ENCODE data around the gene KCNK6. TPM values are rescaled to one million over a fixed set of nuclear protein-coding genes. Genes with fewer than 3 reads are reported as not detected.

The KCNK6 gene
- polyA plus RNA-seq (2012; ENCODE audit: low read depth, missing spikeins) = 0.21 TPM

DNA sequence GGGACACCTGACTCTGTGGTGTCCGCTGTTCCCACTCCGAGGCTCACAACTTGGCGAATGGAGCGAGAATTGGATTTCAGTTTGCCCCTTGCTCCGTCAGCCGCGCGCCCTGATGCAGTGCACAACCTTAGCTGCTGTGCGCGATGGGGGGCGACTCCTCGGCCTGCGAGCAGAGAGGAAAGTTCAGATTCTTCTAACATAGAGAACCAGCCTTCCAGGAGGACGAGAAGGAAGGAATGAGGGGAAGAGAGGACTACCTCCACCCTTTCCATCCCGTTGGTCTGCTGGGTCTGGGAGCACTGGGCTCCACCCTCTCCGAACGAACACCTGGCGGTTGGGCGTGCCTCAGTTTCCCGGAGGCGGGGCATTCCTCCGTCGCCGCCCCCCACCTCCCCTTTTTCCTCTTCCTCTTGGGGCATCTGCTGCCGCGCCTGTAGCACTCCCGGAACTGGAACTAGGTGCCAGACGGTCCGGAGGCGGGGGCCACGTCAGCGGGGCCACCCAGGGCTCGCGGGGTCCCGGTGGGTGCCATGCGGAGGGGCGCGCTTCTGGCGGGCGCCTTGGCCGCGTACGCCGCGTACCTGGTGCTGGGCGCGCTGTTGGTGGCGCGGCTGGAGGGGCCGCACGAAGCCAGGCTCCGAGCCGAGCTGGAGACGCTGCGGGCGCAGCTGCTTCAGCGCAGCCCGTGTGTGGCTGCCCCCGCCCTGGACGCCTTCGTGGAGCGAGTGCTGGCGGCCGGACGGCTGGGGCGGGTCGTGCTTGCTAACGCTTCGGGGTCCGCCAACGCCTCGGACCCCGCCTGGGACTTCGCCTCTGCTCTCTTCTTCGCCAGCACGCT lies at the start of gene KCNK6:
KCNK6 (plus strand) TSS at position 425 of the 838 bp plus-strand sequence; CDS start at position 531, 106 bp downstream.
- no peak for TF ChIP-seq POLR2AphosphoS5 (IDR thresholded peaks at IDR 0.05; ENCODE audit: low read depth, low read length)
- TF ChIP-seq POLR2A (IDR thresholded peaks at IDR 0.05; ENCODE audit: low read depth, low read length) = no peak
- no peak for TF ChIP-seq POU2F2 (IDR thresholded peaks at IDR 0.05; ENCODE audit: low read depth, low read length)
- TF ChIP-seq PAX5 (IDR thresholded peaks at IDR 0.05; ENCODE audit: insufficient read depth, low read length, severe bottlenecking) = no peak
- TF ChIP-seq SPI1 (IDR thresholded peaks at IDR 0.05; ENCODE audit: low read depth, low read length) = no peak
- TF ChIP-seq TAF1 (IDR thresholded peaks at IDR 0.05; ENCODE audit: low read depth, low read length) = no peak
- DNase-seq (ENCODE audit: insufficient read length, low spot score) (no peak), FAIRE-seq (no peak)

DNA sequence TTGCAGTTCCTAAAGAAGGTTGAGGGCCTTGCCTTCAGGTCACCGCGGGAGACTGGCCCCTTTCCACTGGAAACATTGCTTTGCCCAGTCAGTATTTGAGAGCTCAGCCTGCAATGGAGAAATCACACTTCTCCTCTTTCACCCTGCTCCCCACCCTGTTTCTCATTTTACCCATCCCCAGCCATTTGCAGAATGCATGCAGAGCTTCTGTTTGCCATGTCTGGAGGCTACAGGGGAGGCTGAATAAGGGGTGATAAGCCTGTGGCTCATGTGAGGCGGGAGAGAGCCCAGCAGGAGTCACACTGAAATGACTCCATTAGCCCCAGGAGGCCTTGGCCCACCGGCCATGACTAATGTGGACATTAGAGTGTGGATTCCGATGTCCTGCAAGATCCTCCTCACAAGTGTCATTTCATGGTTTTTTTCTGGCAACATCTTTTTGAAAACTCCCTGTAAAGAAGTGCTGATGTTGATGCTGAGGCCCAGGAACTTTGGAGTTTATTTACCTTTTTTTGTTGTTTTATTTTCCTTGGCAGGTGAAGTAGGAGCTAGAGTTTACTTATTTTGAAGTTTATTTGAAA lies 49.0 kb upstream of the KCNK6 start:
- TF ChIP-seq POLR2A (IDR thresholded peaks at IDR 0.05; ENCODE audit: low read depth, low read length) (no peak), POU2F2 (IDR thresholded peaks at IDR 0.05; ENCODE audit: low read depth, low read length) (no peak), POLR2AphosphoS5 (IDR thresholded peaks at IDR 0.05; ENCODE audit: low read depth, low read length) (no peak), SPI1 (IDR thresholded peaks at IDR 0.05; ENCODE audit: low read depth, low read length) (no peak), PAX5 (IDR thresholded peaks at IDR 0.05; ENCODE audit: insufficient read depth, low read length, severe bottlenecking) (no peak), TAF1 (IDR thresholded peaks at IDR 0.05; ENCODE audit: low read depth, low read length) (no peak)
- no peak for DNase-seq (ENCODE audit: insufficient read length, low spot score)
- no peak for FAIRE-seq

DNA sequence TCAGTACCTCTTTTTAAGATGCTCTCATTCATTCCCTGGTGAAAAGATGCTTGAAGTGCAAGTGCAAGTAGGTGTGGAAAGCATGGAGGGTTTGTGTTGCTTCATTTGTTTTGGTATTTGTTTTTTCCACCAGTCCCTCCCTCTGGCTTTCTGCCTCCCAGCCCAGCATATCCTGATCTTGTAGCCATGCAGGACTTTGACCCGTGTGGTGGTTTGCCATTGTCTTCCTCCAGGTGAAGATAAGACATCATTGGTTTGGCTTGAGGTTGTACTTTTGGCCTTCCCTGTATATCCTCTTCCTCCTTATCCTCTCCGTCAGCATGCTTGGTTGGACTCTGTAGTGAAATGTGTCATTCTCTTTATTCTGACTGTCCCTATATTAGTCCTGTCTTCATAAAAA lies 46.1 kb upstream of the KCNK6 start:
- DNase-seq (ENCODE audit: insufficient read length, low spot score) = no peak
- no peak for FAIRE-seq
- TF ChIP-seq TAF1 (IDR thresholded peaks at IDR 0.05; ENCODE audit: low read depth, low read length) (no peak), PAX5 (IDR thresholded peaks at IDR 0.05; ENCODE audit: insufficient read depth, low read length, severe bottlenecking) (no peak), POLR2A (IDR thresholded peaks at IDR 0.05; ENCODE audit: low read depth, low read length) (no peak), POU2F2 (IDR thresholded peaks at IDR 0.05; ENCODE audit: low read depth, low read length) (no peak), POLR2AphosphoS5 (IDR thresholded peaks at IDR 0.05; ENCODE audit: low read depth, low read length) (no peak)

DNA sequence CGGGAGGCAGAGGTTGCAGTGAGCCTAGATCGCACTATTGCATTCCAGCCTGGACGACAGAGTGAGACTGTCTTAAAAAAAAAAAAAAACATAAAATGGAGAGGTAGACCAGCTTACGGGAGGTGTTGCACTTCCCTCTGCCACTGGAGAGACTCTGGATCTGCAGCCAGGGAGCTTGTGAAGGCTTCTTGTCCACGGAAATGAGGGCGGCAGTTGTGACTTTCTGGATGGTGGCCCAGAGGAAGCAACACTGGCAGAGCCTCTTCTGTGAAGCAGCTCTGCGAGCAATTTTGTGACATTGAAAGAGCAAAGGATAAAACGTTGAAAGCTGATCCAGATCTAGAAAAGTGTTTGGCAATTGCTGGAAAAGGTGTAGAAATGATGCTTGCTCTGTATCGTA lies 44.9 kb upstream of the KCNK6 start:
- TF ChIP-seq POU2F2 (IDR thresholded peaks at IDR 0.05; ENCODE audit: low read depth, low read length) (no peak), PAX5 (IDR thresholded peaks at IDR 0.05; ENCODE audit: insufficient read depth, low read length, severe bottlenecking) (no peak), TAF1 (IDR thresholded peaks at IDR 0.05; ENCODE audit: low read depth, low read length) (no peak), SPI1 (IDR thresholded peaks at IDR 0.05; ENCODE audit: low read depth, low read length) (no peak), POLR2AphosphoS5 (IDR thresholded peaks at IDR 0.05; ENCODE audit: low read depth, low read length) (no peak), POLR2A (IDR thresholded peaks at IDR 0.05; ENCODE audit: low read depth, low read length) (no peak)
- DNase-seq (ENCODE audit: insufficient read length, low spot score) = no peak
- FAIRE-seq = no peak

DNA sequence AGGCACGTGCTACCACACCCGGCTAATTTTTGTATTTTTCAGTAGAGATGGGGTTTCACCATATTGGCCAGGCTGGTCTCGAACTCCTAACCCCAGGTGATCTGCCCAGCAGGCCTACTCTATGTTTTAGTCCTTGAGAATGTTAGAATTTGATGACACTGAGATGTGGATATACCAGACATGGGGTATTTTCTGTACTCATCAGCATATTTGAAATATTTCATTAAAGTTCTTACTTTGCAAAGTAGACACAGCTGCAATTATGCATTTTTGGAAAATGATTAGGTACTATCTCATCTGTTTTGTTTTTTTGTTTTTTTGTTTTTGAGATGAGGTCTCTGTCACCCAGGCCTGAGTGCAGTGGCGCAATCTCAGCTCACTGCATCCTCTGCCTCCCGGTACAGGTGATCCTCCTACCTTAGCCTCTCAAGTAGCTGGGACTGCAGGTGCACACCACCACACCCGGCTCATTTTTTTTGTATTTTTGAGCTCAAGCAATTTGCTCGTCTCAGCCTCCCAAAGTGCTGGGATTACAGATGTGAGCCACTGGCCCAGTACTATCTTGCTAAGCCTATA lies 42.6 kb upstream of the KCNK6 start:
- TF ChIP-seq POLR2AphosphoS5 (IDR thresholded peaks at IDR 0.05; ENCODE audit: low read depth, low read length) (no peak), TAF1 (IDR thresholded peaks at IDR 0.05; ENCODE audit: low read depth, low read length) (no peak), SPI1 (IDR thresholded peaks at IDR 0.05; ENCODE audit: low read depth, low read length) (no peak), PAX5 (IDR thresholded peaks at IDR 0.05; ENCODE audit: insufficient read depth, low read length, severe bottlenecking) (no peak), POLR2A (IDR thresholded peaks at IDR 0.05; ENCODE audit: low read depth, low read length) (no peak)
- FAIRE-seq = no peak
- DNase-seq (ENCODE audit: insufficient read length, low spot score) = no peak

DNA sequence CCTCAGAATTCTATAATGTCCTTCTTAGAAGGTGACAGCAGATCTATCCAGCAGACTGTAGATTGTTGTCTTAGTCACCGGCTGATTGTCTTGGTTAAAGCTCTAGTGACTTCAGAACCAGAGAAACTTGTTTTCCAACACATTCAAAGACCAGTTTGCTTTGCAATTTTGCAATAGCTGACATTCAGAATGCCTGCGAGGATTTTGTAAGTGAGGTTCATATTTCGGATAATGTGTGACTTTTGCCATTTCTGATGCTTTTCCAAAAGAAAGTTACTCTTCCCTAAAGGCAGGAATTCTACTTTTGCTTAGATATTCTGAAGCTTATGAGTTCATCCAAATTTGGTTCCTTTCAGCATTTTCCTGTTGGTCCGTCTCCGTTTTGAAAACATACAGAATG lies 42.1 kb upstream of the KCNK6 start:
- no peak for DNase-seq (ENCODE audit: insufficient read length, low spot score)
- TF ChIP-seq POLR2A (IDR thresholded peaks at IDR 0.05; ENCODE audit: low read depth, low read length) (no peak), POLR2AphosphoS5 (IDR thresholded peaks at IDR 0.05; ENCODE audit: low read depth, low read length) (no peak), TAF1 (IDR thresholded peaks at IDR 0.05; ENCODE audit: low read depth, low read length) (no peak), POU2F2 (IDR thresholded peaks at IDR 0.05; ENCODE audit: low read depth, low read length) (no peak), SPI1 (IDR thresholded peaks at IDR 0.05; ENCODE audit: low read depth, low read length) (no peak), PAX5 (IDR thresholded peaks at IDR 0.05; ENCODE audit: insufficient read depth, low read length, severe bottlenecking) (no peak)
- no peak for FAIRE-seq

DNA sequence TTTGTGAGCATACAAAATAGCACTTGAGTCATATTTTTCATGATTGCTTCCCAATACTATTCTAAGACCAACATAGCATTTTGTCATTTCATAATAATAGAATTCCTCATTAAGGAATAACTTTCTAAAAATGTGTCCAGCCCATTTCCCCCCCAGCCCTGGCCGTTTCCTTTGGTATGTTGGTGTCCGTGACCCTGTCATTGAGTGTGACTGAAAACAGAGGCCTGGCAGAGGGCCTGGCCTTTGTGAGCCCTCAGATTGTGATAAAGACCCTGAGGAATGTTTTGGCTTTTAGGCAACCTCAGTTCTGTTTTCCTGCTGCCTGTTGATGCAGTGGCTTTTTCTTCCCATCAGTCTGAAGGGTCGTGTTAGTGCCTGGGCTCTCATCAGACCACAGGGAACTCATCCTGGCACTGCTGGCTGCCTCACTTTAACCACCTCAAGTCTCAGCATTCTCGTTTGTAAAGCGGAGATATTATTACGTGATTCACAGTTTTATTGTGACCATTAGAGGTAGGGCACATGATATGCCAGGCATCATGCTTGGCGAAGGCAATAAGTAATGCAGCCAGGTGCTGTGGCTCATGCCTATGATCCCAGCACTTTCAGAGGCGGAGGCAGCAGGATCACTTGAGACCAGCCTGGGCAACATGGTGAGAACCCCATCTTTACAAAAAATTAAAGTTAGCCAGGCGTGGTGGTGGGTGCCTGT lies 41.5 kb upstream of the KCNK6 start:
- TF ChIP-seq SPI1 (IDR thresholded peaks at IDR 0.05; ENCODE audit: low read depth, low read length) (no peak), POLR2A (IDR thresholded peaks at IDR 0.05; ENCODE audit: low read depth, low read length) (no peak), TAF1 (IDR thresholded peaks at IDR 0.05; ENCODE audit: low read depth, low read length) (no peak), PAX5 (IDR thresholded peaks at IDR 0.05; ENCODE audit: insufficient read depth, low read length, severe bottlenecking) (no peak), POLR2AphosphoS5 (IDR thresholded peaks at IDR 0.05; ENCODE audit: low read depth, low read length) (no peak), POU2F2 (IDR thresholded peaks at IDR 0.05; ENCODE audit: low read depth, low read length) (no peak)
- no peak for DNase-seq (ENCODE audit: insufficient read length, low spot score)
- no peak for FAIRE-seq

DNA sequence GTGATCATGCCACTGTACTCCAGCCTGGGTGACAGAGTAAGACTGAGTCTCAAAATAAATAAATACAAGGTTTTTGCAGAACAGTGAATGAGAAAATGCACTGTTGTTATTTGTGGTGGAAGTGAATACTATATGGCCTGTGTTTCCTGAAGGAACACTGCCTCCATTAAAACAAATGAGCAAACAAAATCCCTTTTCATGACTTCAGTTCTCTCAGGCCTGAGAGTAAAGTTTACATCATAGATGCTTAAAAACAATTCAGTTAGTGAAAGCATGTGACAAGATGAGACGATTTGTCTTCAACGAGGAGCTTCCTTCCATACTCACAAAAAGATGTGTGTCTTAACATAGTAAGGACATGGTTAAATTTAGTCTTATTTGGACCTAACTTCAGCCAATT lies 40.9 kb upstream of the KCNK6 start:
- TF ChIP-seq TAF1 (IDR thresholded peaks at IDR 0.05; ENCODE audit: low read depth, low read length) = no peak
- TF ChIP-seq SPI1 (IDR thresholded peaks at IDR 0.05; ENCODE audit: low read depth, low read length) = no peak
- no peak for TF ChIP-seq POU2F2 (IDR thresholded peaks at IDR 0.05; ENCODE audit: low read depth, low read length)
- no peak for TF ChIP-seq POLR2A (IDR thresholded peaks at IDR 0.05; ENCODE audit: low read depth, low read length)
- TF ChIP-seq PAX5 (IDR thresholded peaks at IDR 0.05; ENCODE audit: insufficient read depth, low read length, severe bottlenecking) = no peak
- no peak for TF ChIP-seq POLR2AphosphoS5 (IDR thresholded peaks at IDR 0.05; ENCODE audit: low read depth, low read length)
- FAIRE-seq (no peak), DNase-seq (ENCODE audit: insufficient read length, low spot score) (no peak)

Data from GM12891 (cell line).